ENCODE measurements around the gene IGF2R. TPM values are rescaled to one million over a fixed set of nuclear protein-coding genes. Genes with fewer than 3 reads are reported as not detected.
A peak's percentile ranks its signal among the peaks of the same experiment; 100 is the strongest.

Gene IGF2R
- total and polyA plus RNA-seq, 2 of the 13 experiments (the other 11 are each of a cell fraction or from before 2014, with no cell fraction given) = 38.3 to 70.0 TPM

DNA sequence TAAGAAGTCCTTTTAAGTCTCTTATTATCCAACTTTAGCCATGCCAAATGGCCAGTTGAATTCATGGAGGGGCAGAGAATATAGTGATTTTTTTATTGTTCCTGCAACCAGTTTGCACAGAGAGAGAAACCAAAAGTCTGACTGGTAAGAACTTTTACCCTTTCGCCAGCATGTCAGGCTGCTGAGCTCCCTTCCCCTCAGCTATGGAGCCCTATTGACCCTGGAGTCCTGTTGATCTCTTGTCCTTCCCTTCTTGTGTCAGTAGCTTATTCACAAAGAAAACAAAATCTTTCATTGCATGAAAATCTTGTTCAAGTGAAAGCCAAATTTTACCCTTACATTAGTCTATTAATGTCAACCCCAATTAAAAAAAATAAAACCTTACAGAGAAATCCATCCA lies 151.2 kb downstream of the IGF2R start (continued):
- TF ChIP-seq, protein P1, sequence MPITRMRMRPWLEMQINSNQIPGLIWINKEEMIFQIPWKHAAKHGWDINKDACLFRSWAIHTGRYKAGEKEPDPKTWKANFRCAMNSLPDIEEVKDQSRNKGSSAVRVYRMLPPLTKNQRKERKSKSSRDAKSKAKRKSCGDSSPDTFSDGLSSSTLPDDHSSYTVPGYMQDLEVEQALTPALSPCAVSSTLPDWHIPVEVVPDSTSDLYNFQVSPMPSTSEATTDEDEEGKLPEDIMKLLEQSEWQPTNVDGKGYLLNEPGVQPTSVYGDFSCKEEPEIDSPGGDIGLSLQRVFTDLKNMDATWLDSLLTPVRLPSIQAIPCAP (CRISPR knock-in tag; IDR thresholded peaks at IDR 0.05; ENCODE audit: low read depth) = no peak
- TF ChIP-seq ZNF17 (CRISPR knock-in tag; IDR thresholded peaks at IDR 0.05) = no peak
- no peak for TF ChIP-seq ZMAT3 (CRISPR knock-in tag; conservative IDR thresholded peaks at IDR 0.05)
- TF ChIP-seq, protein P2, sequence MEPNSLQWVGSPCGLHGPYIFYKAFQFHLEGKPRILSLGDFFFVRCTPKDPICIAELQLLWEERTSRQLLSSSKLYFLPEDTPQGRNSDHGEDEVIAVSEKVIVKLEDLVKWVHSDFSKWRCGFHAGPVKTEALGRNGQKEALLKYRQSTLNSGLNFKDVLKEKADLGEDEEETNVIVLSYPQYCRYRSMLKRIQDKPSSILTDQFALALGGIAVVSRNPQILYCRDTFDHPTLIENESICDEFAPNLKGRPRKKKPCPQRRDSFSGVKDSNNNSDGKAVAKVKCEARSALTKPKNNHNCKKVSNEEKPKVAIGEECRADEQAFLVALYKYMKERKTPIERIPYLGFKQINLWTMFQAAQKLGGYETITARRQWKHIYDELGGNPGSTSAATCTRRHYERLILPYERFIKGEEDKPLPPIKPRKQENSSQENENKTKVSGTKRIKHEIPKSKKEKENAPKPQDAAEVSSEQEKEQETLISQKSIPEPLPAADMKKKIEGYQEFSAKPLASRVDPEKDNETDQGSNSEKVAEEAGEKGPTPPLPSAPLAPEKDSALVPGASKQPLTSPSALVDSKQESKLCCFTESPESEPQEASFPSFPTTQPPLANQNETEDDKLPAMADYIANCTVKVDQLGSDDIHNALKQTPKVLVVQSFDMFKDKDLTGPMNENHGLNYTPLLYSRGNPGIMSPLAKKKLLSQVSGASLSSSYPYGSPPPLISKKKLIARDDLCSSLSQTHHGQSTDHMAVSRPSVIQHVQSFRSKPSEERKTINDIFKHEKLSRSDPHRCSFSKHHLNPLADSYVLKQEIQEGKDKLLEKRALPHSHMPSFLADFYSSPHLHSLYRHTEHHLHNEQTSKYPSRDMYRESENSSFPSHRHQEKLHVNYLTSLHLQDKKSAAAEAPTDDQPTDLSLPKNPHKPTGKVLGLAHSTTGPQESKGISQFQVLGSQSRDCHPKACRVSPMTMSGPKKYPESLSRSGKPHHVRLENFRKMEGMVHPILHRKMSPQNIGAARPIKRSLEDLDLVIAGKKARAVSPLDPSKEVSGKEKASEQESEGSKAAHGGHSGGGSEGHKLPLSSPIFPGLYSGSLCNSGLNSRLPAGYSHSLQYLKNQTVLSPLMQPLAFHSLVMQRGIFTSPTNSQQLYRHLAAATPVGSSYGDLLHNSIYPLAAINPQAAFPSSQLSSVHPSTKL (CRISPR knock-in tag; IDR thresholded peaks at IDR 0.05) = peak; percentile 30; the same call in 1 of the 2 replicates
- TF ChIP-seq MBNL3 (CRISPR knock-in tag; conservative IDR thresholded peaks at IDR 0.05) = no peak
- TF ChIP-seq ZNF749 (CRISPR knock-in tag; IDR thresholded peaks at IDR 0.05; ENCODE audit: borderline replicate concordance) = no peak
- TF ChIP-seq, protein P3, sequence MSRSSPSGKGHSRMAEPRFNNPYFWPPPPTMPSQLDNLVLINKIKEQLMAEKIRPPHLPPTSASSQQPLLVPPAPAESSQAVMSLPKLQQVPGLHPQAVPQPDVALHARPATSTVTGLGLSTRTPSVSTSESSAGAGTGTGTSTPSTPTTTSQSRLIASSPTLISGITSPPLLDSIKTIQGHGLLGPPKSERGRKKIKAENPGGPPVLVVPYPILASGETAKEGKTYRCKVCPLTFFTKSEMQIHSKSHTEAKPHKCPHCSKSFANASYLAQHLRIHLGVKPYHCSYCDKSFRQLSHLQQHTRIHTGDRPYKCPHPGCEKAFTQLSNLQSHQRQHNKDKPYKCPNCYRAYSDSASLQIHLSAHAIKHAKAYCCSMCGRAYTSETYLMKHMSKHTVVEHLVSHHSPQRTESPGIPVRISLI (CRISPR knock-in tag; IDR thresholded peaks at IDR 0.05; ENCODE audit: borderline replicate concordance) = no peak
- no peak for TF ChIP-seq FOXP1 (IDR thresholded peaks at IDR 0.05)
- 0 out of 2 replicates have a peak, but pooled peaks have one; percentile 8 for TF ChIP-seq FOXP1 (CRISPR knock-in tag; IDR thresholded peaks at IDR 0.05)
- TF ChIP-seq POLR2G (IDR thresholded peaks at IDR 0.05; ENCODE audit: low read depth, low read length) = no peak
- TF ChIP-seq NR2F1 (CRISPR knock-in tag; IDR thresholded peaks at IDR 0.05) = peak; percentile 28 to 46; a peak in 1 of 4 replicates
- TF ChIP-seq RCOR2 (CRISPR knock-in tag; IDR thresholded peaks at IDR 0.05) = no peak
- TF ChIP-seq, protein P4, sequence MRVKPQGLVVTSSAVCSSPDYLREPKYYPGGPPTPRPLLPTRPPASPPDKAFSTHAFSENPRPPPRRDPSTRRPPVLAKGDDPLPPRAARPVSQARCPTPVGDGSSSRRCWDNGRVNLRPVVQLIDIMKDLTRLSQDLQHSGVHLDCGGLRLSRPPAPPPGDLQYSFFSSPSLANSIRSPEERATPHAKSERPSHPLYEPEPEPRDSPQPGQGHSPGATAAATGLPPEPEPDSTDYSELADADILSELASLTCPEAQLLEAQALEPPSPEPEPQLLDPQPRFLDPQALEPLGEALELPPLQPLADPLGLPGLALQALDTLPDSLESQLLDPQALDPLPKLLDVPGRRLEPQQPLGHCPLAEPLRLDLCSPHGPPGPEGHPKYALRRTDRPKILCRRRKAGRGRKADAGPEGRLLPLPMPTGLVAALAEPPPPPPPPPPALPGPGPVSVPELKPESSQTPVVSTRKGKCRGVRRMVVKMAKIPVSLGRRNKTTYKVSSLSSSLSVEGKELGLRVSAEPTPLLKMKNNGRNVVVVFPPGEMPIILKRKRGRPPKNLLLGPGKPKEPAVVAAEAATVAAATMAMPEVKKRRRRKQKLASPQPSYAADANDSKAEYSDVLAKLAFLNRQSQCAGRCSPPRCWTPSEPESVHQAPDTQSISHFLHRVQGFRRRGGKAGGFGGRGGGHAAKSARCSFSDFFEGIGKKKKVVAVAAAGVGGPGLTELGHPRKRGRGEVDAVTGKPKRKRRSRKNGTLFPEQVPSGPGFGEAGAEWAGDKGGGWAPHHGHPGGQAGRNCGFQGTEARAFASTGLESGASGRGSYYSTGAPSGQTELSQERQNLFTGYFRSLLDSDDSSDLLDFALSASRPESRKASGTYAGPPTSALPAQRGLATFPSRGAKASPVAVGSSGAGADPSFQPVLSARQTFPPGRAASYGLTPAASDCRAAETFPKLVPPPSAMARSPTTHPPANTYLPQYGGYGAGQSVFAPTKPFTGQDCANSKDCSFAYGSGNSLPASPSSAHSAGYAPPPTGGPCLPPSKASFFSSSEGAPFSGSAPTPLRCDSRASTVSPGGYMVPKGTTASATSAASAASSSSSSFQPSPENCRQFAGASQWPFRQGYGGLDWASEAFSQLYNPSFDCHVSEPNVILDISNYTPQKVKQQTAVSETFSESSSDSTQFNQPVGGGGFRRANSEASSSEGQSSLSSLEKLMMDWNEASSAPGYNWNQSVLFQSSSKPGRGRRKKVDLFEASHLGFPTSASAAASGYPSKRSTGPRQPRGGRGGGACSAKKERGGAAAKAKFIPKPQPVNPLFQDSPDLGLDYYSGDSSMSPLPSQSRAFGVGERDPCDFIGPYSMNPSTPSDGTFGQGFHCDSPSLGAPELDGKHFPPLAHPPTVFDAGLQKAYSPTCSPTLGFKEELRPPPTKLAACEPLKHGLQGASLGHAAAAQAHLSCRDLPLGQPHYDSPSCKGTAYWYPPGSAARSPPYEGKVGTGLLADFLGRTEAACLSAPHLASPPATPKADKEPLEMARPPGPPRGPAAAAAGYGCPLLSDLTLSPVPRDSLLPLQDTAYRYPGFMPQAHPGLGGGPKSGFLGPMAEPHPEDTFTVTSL (CRISPR knock-in tag; IDR thresholded peaks at IDR 0.05; ENCODE audit: borderline replicate concordance) = peak; percentile 56; the same call in 1 of the 2 replicates
- TF ChIP-seq, protein P5, sequence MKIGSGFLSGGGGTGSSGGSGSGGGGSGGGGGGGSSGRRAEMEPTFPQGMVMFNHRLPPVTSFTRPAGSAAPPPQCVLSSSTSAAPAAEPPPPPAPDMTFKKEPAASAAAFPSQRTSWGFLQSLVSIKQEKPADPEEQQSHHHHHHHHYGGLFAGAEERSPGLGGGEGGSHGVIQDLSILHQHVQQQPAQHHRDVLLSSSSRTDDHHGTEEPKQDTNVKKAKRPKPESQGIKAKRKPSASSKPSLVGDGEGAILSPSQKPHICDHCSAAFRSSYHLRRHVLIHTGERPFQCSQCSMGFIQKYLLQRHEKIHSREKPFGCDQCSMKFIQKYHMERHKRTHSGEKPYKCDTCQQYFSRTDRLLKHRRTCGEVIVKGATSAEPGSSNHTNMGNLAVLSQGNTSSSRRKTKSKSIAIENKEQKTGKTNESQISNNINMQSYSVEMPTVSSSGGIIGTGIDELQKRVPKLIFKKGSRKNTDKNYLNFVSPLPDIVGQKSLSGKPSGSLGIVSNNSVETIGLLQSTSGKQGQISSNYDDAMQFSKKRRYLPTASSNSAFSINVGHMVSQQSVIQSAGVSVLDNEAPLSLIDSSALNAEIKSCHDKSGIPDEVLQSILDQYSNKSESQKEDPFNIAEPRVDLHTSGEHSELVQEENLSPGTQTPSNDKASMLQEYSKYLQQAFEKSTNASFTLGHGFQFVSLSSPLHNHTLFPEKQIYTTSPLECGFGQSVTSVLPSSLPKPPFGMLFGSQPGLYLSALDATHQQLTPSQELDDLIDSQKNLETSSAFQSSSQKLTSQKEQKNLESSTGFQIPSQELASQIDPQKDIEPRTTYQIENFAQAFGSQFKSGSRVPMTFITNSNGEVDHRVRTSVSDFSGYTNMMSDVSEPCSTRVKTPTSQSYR (CRISPR knock-in tag; IDR thresholded peaks at IDR 0.05; ENCODE audit: borderline replicate concordance) = no peak

Measured in HepG2 (cell line).